Fibroblast of lung (primary cell): Measurements from ENCODE around the gene TRPC1.

ENCODE experiments used
- CTCF ChIP-seq, 2 donors: IDR thresholded peaks in 1 of 2; conservative IDR thresholded peaks in 1 of 2; 1 replicate in 1 of 2; 2 replicates in 1 of 2; pipeline ENCODE4 v1.5.1; 2011 to 2012; ENCODE audit warnings: low read length in 2 of 2, control low read depth in 1 of 2, inconsistent platforms in 1 of 2, low read depth in 1 of 2, mild to moderate bottlenecking in 1 of 2
- EZH2 ChIP-seq: IDR thresholded peaks from 2 replicates; pipeline ENCODE4 v1.5.1; 2012; ENCODE audit warnings: low read length, control low read depth, mild to moderate bottlenecking; ENCODE audit errors: missing control alignments

- TF ChIP-seq CTCF (conservative IDR thresholded peaks at IDR 0.05 in 1 of 2, IDR thresholded peaks at IDR 0.05 in 1 of 2; ENCODE audit: low read depth in 1 of 2, low read length in 2 of 2) (no peak), EZH2 (no peak)
Measured at GRCh38 chr3:142818651-142819050, 94.8 kb downstream of the TRPC1 start.
